ENCODE results near the gene IL20RA.

Gene IL20RA

GRCh38 chr6:137028912-137029311 is 15.9 kb downstream of the IL20RA start:
- no peak overlapping the region for H3K4me3 ChIP-seq (ENCODE audit: low read depth, low read length)
- no peak for TF ChIP-seq CTCF (IDR thresholded peaks at IDR 0.05; ENCODE audit: borderline replicate concordance, insufficient read depth, low read depth, low read length)

- no peak overlapping the region for H3K4me3 ChIP-seq (ENCODE audit: low read depth, low read length)
- TF ChIP-seq CTCF (IDR thresholded peaks at IDR 0.05; ENCODE audit: borderline replicate concordance, insufficient read depth, low read depth, low read length): no peak
Measured at GRCh38 chr6:137025786-137026730, 18.7 kb downstream of the IL20RA start.

GRCh38 chr6:137024237-137024990 is 20.4 kb downstream of the IL20RA start:
- TF ChIP-seq CTCF (IDR thresholded peaks at IDR 0.05; ENCODE audit: borderline replicate concordance, insufficient read depth, low read depth, low read length): no peak

GRCh38 chr6:137020776-137021175 is 24.0 kb downstream of the IL20RA start:
- TF ChIP-seq CTCF (IDR thresholded peaks at IDR 0.05; ENCODE audit: borderline replicate concordance, insufficient read depth, low read depth, low read length): no peak

More at GRCh38 chr6:137024237-137024990, 20.4 kb downstream of the IL20RA start:
- H3K4me3 ChIP-seq (ENCODE audit: low read depth, low read length): no peak overlapping the region

GRCh38 chr6:137019476-137020272 is 25.1 kb downstream of the IL20RA start:
- H3K4me3 ChIP-seq (ENCODE audit: low read depth, low read length): no peak overlapping the region
- no peak for TF ChIP-seq CTCF (IDR thresholded peaks at IDR 0.05; ENCODE audit: borderline replicate concordance, insufficient read depth, low read depth, low read length)

More at GRCh38 chr6:137020776-137021175, 24.0 kb downstream of the IL20RA start:
- H3K4me3 ChIP-seq (ENCODE audit: low read depth, low read length): no peak overlapping the region

DNA sequence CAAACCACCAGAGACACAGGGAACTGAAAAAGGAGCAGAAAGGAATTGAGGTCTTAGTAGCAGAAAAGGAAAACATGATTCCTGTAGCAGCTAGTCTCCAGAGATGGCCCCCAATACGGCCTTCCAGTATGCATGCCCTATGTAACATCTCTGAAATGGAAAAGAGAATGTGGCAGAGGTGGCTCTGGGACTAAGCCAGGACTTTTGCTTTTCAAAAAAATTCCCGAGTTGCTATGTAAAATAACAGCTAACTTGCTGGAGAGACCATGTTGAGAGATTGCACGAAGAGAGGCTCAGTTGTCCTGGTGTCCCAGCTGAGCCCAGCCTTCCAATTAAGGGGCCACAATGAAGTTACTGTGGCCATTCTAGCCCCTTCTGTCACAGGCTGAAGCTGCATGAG is 27.7 kb downstream of the IL20RA start:
- no peak overlapping the region for H3K4me3 ChIP-seq (ENCODE audit: low read depth, low read length)
- no peak for TF ChIP-seq CTCF (IDR thresholded peaks at IDR 0.05; ENCODE audit: borderline replicate concordance, insufficient read depth, low read depth, low read length)

Data from GM12875 (cell line).